OCI-LY3 (cell line): ENCODE data around the gene MAPKAPK3.

ENCODE experiments used
- CTCF ChIP-seq: fragments of 200-600, 300-600 bp; sonication (generic); IDR thresholded peaks from 2 replicates; pipeline ENCODE4 v1.5.1; 2014; ENCODE audit warnings: antibody characterized with exemption, low read length, low read depth
- EZH2phosphoT487 ChIP-seq: fragments of 200-600 bp; shearing (Covaris generic); IDR thresholded peaks from 2 replicates; pipeline ENCODE4 v1.6.1; 2018; ENCODE audit warnings: antibody characterized with exemption, mixed run types, low read depth

- no peak for TF ChIP-seq CTCF
- no peak for TF ChIP-seq EZH2phosphoT487
Observed at GRCh38 chr3:50625231-50626182, 8.6 kb downstream of the MAPKAPK3 start.
